NCI-H128 (cell line): Measurements from ENCODE around the gene PMPCA.

Experiments
- DNase-seq: peaks from one replicate; lab custom pipeline; 2025; ENCODE audit not compliant: unreplicated experiment; lab: John Stamatoyannopoulos, UW

Gene PMPCA, protein sequence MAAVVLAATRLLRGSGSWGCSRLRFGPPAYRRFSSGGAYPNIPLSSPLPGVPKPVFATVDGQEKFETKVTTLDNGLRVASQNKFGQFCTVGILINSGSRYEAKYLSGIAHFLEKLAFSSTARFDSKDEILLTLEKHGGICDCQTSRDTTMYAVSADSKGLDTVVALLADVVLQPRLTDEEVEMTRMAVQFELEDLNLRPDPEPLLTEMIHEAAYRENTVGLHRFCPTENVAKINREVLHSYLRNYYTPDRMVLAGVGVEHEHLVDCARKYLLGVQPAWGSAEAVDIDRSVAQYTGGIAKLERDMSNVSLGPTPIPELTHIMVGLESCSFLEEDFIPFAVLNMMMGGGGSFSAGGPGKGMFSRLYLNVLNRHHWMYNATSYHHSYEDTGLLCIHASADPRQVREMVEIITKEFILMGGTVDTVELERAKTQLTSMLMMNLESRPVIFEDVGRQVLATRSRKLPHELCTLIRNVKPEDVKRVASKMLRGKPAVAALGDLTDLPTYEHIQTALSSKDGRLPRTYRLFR

DNA sequence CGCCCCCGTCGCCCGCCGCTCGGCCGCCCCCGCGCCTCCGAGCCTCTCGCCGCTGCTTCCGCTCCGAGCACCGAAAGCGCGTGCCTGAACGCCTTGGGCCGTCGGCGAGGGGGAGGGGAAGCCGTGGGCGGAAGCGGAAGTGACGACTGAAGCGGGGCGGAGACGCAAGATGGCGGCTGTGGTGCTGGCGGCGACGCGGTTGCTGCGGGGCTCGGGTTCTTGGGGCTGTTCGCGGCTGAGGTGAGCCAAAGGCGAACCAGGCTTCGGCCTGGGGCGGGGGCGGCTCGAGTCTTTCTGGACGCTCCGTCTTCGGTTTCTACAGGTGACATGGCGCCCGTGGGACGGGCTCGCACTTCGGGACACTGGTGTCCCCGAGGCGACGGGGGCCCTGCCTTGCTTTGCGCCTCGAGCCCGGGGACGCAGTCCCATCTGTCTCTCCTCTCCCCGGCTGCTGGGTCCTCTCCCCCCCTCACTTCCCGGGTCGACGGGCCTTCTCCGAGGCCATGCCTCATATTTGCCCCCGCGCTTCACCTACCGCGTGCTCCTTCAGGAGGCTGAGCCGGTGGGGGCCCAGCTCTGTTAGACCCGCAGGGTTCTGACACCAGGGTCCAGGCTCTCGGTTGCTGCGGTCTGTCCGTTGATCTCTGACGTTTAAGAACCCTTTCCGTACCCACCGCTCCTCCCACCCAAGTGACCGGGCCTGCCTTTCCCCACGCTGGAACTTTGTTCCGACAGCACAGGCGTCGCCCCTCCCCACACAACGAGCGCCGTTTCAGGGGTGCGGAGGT, at the start of gene PMPCA, which contains the start of gene ENTR1:
PMPCA (plus strand) TSS at position 159 of the 788 bp plus-strand sequence; CDS start at position 170, 11 bp downstream.
ENTR1 (minus strand) TSS at position 115 of the 788 bp plus-strand sequence. CDS start 217 bp downstream, outside the sequence.
- peak; percentile 65 for DNase-seq

DNA sequence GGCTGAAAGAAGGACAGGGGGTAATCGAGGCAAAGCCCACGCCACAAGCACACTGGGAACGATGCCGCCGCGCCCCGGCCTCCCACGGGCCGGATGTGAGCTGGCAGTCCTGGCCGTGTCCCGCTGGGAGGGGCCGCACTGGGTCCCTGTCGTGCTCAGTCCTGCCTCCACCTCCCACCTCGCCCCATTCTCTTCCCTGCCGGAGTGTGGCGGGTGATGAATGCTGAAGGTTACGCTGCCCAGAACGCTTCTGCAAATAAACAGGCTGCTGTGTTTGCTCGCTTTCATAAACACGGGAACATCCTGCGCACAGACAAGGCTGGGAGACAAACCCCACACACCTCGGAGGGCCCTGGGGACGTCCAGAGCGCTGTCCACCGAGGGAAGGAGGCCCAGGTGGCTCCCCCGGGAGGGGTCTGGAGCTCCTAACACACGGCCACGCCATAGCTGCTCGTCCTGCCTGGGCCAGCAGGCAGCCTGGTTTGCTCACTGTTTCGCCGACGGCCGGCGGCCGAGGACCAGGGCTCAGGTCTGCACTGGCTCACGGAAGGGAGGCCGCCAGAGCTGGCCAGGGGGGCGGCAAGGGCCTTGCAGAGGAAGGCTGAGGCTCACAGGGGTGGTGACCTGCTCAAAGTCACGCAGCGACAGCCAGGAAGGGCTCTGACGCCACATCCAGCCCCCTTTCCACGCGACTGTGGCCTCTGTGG, 49.3 kb upstream of the PMPCA start:
- no peak for DNase-seq

DNA sequence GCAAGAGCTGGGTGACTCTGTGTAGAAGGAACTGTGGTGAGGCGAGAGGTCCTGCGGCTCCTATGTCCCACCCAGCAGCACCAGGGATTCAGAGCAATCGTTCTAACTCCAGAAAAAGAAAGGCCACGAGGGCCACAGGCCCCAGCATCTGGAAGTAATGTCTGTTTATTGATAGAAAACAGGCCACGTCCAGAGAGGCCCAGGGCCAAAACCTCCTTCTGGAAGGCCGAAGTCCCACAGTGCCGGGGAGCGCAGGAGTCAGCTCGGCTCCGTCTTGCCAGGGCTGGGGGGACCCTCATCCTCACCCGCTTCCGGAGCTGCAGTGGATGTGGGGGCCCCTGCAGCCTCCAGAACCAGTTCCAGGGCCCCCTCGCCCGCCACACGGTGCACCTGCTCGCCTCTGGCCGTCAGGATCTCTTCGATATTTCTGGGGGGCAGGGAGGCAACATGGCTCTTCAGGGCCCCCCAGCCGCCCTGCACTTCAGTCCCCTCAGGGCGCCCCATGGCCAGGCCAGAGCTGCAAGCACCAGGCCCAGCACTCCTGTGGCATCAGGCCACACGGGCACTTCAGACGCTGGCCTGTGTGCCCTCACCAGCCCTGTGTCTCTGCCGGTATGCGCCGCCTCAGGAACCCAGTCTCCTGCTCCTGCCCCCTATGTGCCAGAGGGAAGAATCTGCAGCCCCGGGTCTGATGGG, 48.6 kb upstream of the PMPCA start:
- DNase-seq = no peak

DNA sequence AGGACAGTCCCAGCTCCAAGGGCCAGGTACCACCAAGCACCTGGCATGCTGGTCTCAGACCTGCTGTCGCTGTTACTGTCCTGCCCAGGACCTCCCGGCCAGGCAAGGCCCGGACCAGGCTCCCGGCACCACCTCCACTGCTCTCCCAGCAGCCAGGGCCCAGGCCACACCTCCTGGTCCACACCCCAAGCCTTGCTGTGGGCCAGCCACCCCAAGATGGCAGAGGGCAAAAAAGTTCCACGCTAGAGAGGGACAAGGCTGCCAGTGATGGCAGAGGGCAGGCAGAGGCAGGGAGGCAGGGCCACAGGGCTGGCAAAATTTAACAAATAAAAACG, 48.0 kb upstream of the PMPCA start:
- DNase-seq = no peak

DNA sequence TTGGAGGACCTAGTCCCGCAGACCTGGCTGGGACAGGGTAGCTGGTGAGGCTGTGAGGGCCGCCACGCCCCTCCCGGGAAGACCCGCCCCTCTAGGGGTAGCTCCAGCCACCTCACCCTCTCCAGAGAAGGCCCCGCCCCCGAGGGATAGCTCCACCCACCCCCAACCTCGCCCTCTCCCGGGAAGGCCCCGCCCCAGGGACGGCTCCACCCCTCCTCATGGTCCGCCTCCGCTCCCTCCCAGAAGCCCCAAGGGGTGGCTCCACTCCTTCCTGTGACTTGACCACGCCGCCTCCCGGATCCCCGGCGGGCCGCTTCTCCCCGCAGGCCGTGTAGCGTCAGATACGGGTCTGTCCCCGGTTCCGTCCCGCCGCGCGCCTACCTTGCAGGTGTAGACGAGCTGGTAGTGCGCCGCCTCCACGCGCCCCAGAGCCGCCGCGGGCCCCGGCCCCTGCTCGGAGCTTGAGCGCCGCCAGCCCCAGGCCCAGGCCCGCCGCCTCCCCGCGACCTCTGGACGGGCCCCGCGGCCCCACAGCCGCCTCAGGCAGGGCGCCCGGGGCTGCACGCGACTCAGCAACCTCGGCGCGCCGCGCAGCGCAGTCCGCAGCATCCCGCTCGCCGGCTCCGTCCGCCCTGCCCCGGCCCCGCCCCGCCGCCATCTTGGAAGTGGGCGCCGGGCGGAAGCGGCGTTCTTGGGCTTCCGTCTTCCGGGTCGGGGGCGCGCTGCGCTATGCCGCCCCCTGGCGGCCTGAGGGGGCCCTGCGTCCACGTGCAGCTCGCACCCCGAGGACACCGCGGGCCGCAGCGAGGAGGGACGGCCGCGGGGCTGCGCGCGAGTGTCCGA, 47.1 kb upstream of the PMPCA start, which contains the start of gene DNLZ:
DNLZ (minus strand) TSS at position 639 of the 843 bp plus-strand sequence; CDS start at position 609, 30 bp downstream.
- DNase-seq = peak; percentile 85

DNA sequence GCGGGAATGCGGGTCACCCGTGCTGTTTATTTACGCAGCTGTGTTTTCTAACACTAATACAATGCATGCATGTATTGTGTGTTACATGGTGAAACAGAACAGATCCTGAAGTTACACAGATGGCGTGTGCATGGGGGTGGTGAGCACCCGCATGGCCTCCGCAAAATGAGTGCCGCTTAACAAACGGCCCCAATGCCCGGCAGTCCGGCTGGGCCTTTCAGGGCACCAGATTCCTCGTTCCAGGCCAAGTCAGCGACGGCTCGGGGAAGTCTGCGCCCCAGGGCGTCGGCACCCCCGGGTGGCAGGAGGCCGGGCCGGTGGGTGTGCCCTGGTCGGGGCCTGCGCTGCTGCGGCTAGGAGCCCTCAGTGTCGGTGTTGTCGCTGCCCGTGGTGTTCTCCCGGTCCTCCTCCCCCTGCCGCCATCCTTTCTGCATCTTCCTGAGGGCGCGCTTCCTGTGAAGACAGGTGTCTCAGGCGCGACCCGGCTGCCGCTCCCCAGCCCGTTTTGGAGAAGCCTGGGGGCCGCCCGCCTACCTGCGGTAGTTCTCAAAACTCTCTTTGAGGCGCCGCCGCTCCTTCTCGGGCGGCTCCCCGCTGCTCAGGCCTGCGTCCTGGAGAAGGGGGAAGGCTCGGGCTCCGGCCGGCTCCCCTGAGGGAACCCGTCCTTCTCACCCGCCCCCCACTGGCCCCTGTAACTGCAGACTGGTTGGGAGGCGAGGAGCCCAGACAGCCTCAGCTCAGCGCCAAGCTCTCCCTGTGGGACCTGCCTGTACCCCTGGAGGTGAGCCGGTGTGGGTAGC, 46.3 kb upstream of the PMPCA start:
- DNase-seq = no peak

DNA sequence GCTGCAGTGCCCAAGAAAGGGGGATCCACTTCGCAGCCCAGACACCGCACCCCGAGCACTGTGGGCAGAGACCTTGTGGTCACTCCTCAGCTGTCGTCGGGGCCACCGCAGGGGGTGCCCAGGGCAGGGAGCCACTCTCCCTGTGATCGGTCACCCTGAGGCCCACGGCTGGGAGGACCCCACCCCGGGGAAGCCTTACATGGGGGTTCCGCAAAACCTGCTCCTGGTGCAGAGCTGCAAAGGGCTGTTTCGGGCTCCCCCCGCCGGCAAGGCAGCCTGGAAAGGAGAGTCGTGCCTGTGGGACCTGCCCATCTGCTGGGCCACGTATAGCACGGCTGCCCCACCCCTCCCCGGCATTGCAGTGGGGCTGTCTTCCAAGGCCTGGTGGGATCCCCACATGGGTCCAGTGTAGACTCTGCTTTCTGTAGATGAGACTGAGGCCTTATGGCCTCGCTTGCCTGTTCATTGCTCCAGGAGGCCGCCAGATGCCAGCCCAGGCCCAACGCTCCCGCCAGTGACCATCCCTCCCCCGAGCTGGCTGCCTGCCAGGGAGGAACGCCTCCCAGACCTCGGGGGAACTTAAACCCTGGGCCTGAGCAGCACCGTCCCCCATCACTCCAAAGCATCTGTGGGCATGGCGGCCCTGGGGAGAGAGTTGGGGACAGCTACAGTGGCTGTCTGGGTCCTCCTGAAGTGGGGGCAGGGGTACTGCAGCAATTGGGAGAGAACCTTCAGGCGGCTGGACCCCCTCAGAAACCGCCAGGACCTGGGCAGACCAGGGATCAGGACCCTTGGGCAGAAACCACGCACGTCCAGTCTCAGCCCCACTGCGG, 45.3 kb upstream of the PMPCA start:
- DNase-seq = no peak

DNA sequence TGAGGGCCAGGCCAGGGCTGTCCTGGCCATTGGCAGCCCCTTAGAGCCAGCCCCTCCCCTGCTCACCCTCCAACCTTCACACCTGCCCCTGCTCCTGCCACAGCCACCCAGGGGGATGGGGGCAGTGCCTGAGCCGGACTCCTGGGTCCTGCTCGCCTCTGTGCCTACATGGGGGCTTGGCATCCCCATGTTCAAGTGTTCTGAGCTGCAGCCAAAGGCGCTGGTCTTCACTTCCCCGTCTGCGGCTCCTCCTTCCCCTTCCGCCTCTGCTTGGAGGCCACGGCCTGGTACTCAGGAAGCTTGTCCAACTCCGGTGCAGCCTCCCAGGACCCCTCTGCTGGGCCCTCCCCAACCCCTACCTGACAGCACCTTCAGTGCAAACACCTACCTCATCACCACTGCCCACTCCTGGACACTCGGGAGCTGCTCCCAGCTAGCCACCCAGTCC, 44.7 kb upstream of the PMPCA start:
- no peak for DNase-seq

DNA sequence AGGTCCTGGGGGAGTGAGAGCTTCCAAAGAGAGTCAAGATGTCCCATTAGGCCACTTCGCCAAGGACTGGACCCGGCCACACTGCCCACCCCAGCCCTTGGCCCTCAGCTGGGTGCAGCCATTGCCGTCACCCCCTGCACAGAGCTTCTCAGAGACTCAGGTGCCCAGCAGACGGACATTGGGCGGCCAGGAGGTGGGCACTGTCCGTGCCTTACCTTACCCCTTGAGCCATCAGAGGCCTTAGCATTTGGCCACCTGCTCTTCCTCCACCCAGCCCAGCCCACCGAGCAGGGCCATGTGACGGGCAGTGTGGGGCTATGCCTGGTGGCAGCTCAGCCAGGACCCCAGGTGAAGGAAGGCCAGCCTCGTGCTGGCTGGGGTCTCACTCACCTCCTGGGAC, 43.6 kb upstream of the PMPCA start:
- no peak for DNase-seq

DNA sequence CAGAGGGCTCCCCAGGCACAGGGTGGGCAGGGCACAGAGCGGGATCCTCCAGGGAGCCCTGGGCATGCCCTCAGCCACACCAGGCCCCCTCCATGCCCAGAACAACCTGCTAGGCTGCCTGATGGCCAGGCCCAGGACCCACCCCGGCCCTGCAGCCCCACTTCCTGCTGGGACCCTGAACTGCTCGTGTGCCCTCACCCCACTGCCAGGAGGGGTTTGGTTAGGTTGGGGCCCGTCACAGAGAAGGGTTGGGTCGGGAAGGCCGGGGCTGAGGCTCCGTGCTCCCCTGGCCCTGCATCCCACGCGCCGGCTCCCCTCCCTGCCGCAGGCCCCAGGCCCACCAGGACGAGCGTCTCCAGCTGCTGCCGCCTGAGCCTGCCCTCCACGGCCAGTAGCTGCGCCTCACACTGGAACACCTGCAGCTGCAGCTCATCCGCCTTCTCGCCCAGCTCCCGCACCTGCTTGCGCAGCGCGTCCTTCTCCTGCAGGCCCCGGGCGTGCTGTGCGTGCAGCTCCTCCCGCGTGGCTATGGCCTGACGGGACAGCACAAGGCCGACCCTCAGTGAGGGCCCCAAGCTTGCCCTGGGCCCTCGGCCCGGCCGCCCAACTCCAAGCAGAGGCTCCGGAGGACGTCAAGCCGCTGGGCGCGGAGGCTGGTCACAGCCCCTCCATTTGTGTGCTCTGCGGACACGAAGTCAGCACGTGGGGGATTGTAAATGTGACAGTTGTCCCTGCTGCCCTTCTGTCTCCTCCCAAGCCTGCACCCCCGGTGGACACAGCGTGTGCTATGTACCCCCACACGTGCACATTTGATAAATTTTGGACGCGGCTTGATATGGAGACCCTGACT, 42.9 kb upstream of the PMPCA start:
- no peak for DNase-seq

DNA sequence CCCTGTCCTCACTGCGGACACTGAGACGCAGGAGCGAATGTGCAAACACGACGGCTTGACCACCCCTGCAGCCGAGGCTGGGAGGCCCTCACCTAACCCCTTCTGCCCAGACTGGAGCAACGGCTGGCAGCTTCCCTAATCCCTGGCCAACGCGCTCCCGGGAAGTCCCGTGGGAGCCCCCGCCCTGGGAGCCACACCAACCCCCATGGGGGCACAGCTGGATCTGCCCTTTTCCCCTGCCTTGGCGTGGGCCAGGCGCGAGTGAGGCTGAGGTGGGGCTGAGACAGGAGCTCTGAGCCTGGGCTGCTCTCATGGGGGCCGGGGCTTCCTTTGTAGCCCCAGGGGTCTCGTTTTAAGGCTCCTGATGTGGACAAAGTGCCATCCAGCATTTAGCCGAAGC, 42.3 kb upstream of the PMPCA start:
- DNase-seq = no peak

DNA sequence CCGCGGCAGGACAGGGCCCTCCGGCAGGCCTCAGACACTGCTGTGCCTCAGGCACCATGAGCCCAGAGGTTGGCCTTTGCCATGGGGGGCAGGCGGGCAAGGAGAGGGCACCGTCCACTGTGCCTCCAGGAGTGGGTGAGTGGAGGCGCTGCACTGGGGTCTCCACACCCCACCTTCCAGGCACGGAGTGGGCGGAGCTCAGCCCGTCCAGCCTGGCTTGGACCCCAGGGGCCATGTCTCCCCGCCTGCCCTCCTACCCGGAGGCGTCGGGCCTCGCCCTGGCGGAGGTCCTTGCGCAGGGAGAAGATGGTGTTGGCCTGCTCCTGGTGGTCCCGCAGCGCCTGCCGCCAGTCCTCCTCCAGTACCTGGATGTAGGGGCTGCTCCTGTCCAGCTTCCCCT, 40.4 kb upstream of the PMPCA start:
- DNase-seq = no peak

DNA sequence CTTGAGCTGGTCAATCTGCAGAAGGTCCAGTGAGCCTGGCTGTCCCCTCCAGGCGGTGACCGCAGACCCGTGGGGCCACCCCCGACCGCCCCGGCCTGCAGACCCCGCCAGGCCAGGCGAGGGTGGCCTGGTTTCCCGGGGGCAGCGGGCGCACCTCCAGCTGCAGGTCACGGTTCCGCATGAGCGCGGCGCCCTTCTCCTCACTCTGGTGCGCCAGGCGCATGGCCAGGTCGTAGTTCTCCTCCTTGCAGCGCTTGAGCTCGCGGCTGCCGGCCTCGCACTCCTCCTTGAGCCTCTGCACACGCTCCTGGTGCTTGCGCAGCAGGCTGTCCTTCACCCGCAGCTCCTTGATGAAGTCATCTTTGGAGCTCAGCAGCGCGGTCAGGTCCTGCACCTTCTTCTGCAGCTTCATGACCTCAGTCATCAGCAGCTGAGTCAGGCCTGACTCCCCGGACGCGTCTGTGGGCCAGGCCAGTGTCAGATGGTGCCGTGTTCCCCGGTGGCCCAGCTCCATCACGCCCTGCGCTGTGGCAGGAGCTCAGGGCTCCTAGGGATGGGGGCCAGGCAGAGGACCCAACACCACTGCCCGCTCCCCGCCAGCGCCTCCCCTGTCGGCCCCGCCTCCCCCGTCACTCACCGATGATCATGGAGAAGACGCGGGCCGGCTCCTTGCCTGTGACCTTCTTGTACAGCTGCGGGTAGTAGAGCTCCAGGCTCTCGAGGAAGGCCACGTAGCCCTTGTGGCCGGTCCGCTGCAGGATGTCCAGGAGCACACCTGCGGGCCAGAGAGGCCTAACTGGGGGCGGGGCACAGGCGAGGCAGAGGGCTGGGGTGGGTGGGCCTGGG, 39.5 kb upstream of the PMPCA start:
- no peak for DNase-seq

DNA sequence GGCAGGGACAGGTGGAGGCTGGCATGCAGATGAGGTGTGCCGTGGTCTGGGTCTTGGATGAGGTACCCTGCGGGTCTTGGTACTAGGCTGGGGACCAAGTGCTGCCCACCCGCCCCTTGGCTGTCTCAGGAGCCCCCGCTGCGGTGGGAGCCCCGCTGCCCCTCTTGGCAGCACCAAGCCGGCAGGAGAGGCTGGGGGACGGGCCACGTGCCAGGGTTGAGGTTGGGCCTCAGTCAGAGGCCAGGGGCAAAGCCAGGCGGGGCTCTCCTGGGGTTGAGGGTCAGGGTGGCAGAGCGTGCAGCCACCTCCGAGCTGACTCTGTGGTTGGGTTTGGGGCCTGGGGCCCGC, 39.0 kb upstream of the PMPCA start:
- no peak for DNase-seq

DNA sequence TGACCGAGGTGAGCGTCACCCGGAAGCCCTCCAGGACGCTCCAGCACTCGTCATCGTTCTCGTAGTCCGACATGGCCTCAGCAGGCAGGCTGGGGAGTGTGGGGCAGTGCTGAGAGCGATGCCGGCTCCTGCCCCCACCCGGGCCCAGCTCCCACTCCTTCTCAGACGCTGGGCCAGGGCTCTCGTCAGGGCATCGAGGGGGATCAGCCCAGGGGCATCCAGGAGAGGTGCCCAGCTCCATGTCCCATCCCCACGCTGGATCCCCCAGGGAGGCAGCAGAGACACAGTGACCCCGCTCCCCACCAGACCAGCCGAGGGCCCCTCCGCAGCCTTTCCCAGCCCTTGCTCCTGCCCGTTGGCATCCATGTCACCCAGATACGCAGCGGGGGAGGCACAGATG, 38.5 kb upstream of the PMPCA start:
- DNase-seq = no peak

DNA sequence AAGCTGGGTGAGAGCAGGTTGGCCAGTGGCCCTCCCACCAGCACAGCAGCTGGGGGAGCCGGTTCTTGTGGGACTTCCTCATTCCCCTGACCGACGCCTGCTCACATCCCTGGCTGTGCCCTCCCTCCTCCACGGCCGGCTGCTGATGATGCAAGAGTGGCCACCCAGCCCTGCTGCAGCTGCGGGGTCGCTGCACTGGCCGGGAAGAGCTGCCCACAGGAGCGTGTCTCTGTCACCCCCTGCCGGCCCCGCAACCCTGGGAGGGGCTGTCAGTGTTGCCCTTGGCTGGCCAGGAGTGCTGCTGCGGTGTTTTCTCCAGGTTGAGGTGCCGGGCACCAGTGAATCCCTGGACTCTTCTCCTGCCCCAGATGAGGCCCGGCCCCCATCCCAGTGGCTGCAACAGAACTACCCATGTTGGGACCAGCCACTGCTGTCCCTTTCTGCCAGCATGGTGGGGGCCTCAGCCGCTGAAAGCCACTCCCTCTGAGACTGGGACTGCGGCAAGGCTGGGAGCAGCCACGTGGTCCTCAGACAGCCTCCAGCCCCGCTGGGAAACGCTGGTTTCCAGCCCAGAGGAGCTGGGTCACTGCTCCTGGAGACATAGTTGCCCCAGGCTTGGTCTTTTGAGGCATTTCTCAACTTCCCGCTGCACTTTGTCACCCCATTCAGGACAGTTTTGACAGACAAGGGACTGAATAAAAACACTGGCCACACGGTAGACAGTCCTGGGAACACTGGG, 37.7 kb upstream of the PMPCA start:
- no peak for DNase-seq
